Karpas-422 (cell line): ENCODE results near the gene NOX4. TPM values are rescaled to one million over a fixed set of nuclear protein-coding genes. Genes with fewer than 3 reads are reported as not detected.
"Not testable (repeated sequence)": the region's sequence is repeated elsewhere in the genome, so short reads cannot be mapped to it uniquely, and the experiment has no call there.

Experiments
- DNase-seq: peaks from one replicate; pipeline ENCODE4 v3.0.0-alpha.2; 2015
- H2AFZ ChIP-seq: fragments of 200-600 bp; sonication (generic); 2 replicates; pipeline ENCODE4 v1.6.1; 2014; ENCODE audit warnings: antibody characterized with exemption, low read length, mixed read lengths
- H3K27ac ChIP-seq: fragments of 200-600 bp; sonication (generic); 2 replicates; pipeline ENCODE4 v1.5.1; 2014; ENCODE audit warnings: mild to moderate bottlenecking, low read length, moderate library complexity
- H3K27me3 ChIP-seq: fragments of 200-600 bp; sonication (generic); 2 replicates; pipeline ENCODE4 v1.6.1; 2014; ENCODE audit warnings: low read length, mixed read lengths
- H3K36me3 ChIP-seq: fragments of 200-600 bp; sonication (generic); 2 replicates; pipeline ENCODE4 v1.6.1; 2014; ENCODE audit warnings: low read length, mixed read lengths; ENCODE audit not compliant: insufficient read depth
- H3K4me1 ChIP-seq: fragments of 200-600 bp; sonication (generic); 2 replicates; pipeline ENCODE4 v1.6.1; 2014; ENCODE audit warnings: mild to moderate bottlenecking, low read length, mixed read lengths
- H3K4me2 ChIP-seq: fragments of 200-600 bp; sonication (generic); 2 replicates; pipeline ENCODE4 v1.6.1; 2014; ENCODE audit warnings: low read length, low read depth, mild to moderate bottlenecking; ENCODE audit not compliant: poor library complexity, severe bottlenecking
- H3K4me3 ChIP-seq: fragments of 200-600 bp; sonication (generic); 2 replicates; pipeline ENCODE4 v1.5.1; 2014; ENCODE audit warnings: mild to moderate bottlenecking, antibody characterized with exemption, low read length, mixed read lengths
- H3K79me2 ChIP-seq: fragments of 200-600 bp; sonication (generic); 2 replicates; pipeline ENCODE4 v1.6.1; 2014; ENCODE audit warnings: mild to moderate bottlenecking, low read length, mixed read lengths
- H3K9ac ChIP-seq: fragments of 200-600 bp; sonication (generic); 2 replicates; pipeline ENCODE4 v1.6.0; 2014; ENCODE audit warnings: low read length
- H3K9me2 ChIP-seq: fragments of 200-600 bp; sonication (generic), shearing (Covaris generic); replicated peaks from 2 replicates; pipeline ENCODE4 v1.6.0; 2014; ENCODE audit warnings: mild to moderate bottlenecking, low read length, moderate library complexity; ENCODE audit not compliant: insufficient read depth
- H3K9me3 ChIP-seq: fragments of 300-700, 200-600 bp; sonication (generic); 2 replicates; pipeline ENCODE4 v1.6.1; 2014; ENCODE audit warnings: low read length, mixed read lengths
- H4K20me1 ChIP-seq: fragments of 200-600 bp; sonication (generic); 2 replicates; pipeline ENCODE4 v1.6.1; 2014; ENCODE audit warnings: mild to moderate bottlenecking, antibody characterized with exemption, low read length, low read depth; ENCODE audit not compliant: insufficient read depth
- total RNA-seq: library from RNA; depleted of rRNA; stranded (reverse); fragments of >200 nt; shearing (Covaris generic); gene quantifications from 2 replicates; pipeline ENCODE4 v1.2.3, GENCODE V29; 2014; ENCODE audit warnings: low replicate concordance

NOX4 gene
- total RNA-seq, 1 experiment from 2014 or later, result not detected

GRCh38 chr11:89361734-89362133 is 129.4 kb downstream of the NOX4 start:
- no peak overlapping the region for H3K4me3 ChIP-seq

GRCh38 chr11:89359208-89359607 is 132.0 kb downstream of the NOX4 start:
- H4K20me1 ChIP-seq, DNase-seq, H3K27me3 ChIP-seq, H3K79me2 ChIP-seq, H3K9me3 ChIP-seq, H3K4me3 ChIP-seq, H3K4me2 ChIP-seq, H3K4me1 ChIP-seq, H3K9me2 ChIP-seq, H3K9ac ChIP-seq, H3K27ac ChIP-seq, H2AFZ ChIP-seq, H3K36me3 ChIP-seq: not testable (repeated sequence)

More at GRCh38 chr11:89361734-89362133, 129.4 kb downstream of the NOX4 start:
- H3K36me3 ChIP-seq, result no peaks in the 10 kb centered on the region
- H3K27ac ChIP-seq, result no peak overlapping the region
- H3K9me2 ChIP-seq, result 0 out of 2 replicates have a peak, but pooled peaks cover 3% of the 10 kb centered on the region
- H3K4me2 ChIP-seq, result no peak overlapping the region
- no peak for DNase-seq
- peaks cover 5% of the 10 kb centered on the region; the same call in 1 of the 2 replicates for H3K9me3 ChIP-seq
- no peak overlapping the region for H2AFZ ChIP-seq
- H3K9ac ChIP-seq, result no peak overlapping the region
- H4K20me1 ChIP-seq, result no peaks in the 10 kb centered on the region
- 0 out of 2 replicates have a peak, but pooled peaks cover 2% of the 10 kb centered on the region for H3K27me3 ChIP-seq
- no peaks in the 10 kb centered on the region for H3K79me2 ChIP-seq
- H3K4me1 ChIP-seq, result no peaks in the 10 kb centered on the region

GRCh38 chr11:89358761-89359160 is 132.4 kb downstream of the NOX4 start:
- H3K27ac ChIP-seq, result no peak overlapping the region
- H3K9ac ChIP-seq, result no peak overlapping the region
- H3K4me2 ChIP-seq, result no peak overlapping the region
- 0 out of 2 replicates have a peak, but pooled peaks cover 3% of the 10 kb centered on the region for H3K9me2 ChIP-seq
- no peaks in the 10 kb centered on the region for H3K36me3 ChIP-seq
- no peaks in the 10 kb centered on the region for H3K79me2 ChIP-seq
- H3K4me3 ChIP-seq, result no peak overlapping the region
- DNase-seq, result no peak
- H4K20me1 ChIP-seq, result no peaks in the 10 kb centered on the region
- H3K9me3 ChIP-seq, result no peaks in the 10 kb centered on the region
- H3K4me1 ChIP-seq, result no peaks in the 10 kb centered on the region
- no peak overlapping the region for H2AFZ ChIP-seq
- H3K27me3 ChIP-seq, result 0 out of 2 replicates have a peak, but pooled peaks cover 2% of the 10 kb centered on the region

GRCh38 chr11:89355646-89356045 is 135.5 kb downstream of the NOX4 start:
- Histone ChIP-seq H3K9ac (no peak overlapping the region), H3K27ac (no peak overlapping the region), H3K4me2 (no peak overlapping the region), H4K20me1 (no peaks in the 10 kb centered on the region), H2AFZ (no peak overlapping the region), H3K79me2 (no peaks in the 10 kb centered on the region), H3K9me2 (no peaks in the 10 kb centered on the region), H3K27me3 (no peaks in the 10 kb centered on the region), H3K4me3 (no peak overlapping the region), H3K4me1 (no peaks in the 10 kb centered on the region), H3K9me3 (no peaks in the 10 kb centered on the region; the same call in 1 of the 2 replicates), H3K36me3 (no peaks in the 10 kb centered on the region)
- DNase-seq, result no peak

- not testable (repeated sequence) for H2AFZ ChIP-seq, DNase-seq, H3K9me2 ChIP-seq, H4K20me1 ChIP-seq, H3K27me3 ChIP-seq, H3K9ac ChIP-seq, H3K79me2 ChIP-seq, H3K36me3 ChIP-seq, H3K27ac ChIP-seq, H3K4me2 ChIP-seq, H3K4me3 ChIP-seq, H3K4me1 ChIP-seq, H3K9me3 ChIP-seq
Measured at GRCh38 chr11:89354513-89354912, 136.7 kb downstream of the NOX4 start.

GRCh38 chr11:89347071-89347470 is 144.1 kb downstream of the NOX4 start:
- H3K9me3 ChIP-seq, result no peaks in the 10 kb centered on the region; the same call in 1 of the 2 replicates
- no peaks in the 10 kb centered on the region for H4K20me1 ChIP-seq
- no peaks in the 10 kb centered on the region for H3K4me1 ChIP-seq
- DNase-seq, result no peak
- H3K9me2 ChIP-seq, result no peaks in the 10 kb centered on the region
- no peak overlapping the region for H3K27ac ChIP-seq
- no peaks in the 10 kb centered on the region for H3K36me3 ChIP-seq
- no peak overlapping the region for H3K9ac ChIP-seq
- H2AFZ ChIP-seq, result no peak overlapping the region
- no peaks in the 10 kb centered on the region for H3K79me2 ChIP-seq
- H3K27me3 ChIP-seq, result peaks cover 3% of the 10 kb centered on the region; the same call in 1 of the 2 replicates
- no peak overlapping the region for H3K4me2 ChIP-seq
- no peak overlapping the region for H3K4me3 ChIP-seq

GRCh38 chr11:89346601-89347000 is 144.6 kb downstream of the NOX4 start:
- no peaks in the 10 kb centered on the region for H3K36me3 ChIP-seq
- no peak overlapping the region for H3K9ac ChIP-seq
- DNase-seq, result no peak
- no peaks in the 10 kb centered on the region for H3K79me2 ChIP-seq
- H4K20me1 ChIP-seq, result no peaks in the 10 kb centered on the region
- H3K4me3 ChIP-seq, result no peak overlapping the region
- H3K27me3 ChIP-seq, result peaks cover 3% of the 10 kb centered on the region; the same call in 1 of the 2 replicates
- no peaks in the 10 kb centered on the region for H3K4me1 ChIP-seq
- no peaks in the 10 kb centered on the region; the same call in 1 of the 2 replicates for H3K9me3 ChIP-seq
- H2AFZ ChIP-seq, result no peak overlapping the region
- H3K4me2 ChIP-seq, result no peak overlapping the region
- no peak overlapping the region for H3K27ac ChIP-seq
- H3K9me2 ChIP-seq, result no peaks in the 10 kb centered on the region

GRCh38 chr11:89342880-89343572 is 148.1 kb downstream of the NOX4 start:
- H2AFZ ChIP-seq, H3K27ac ChIP-seq, H3K9ac ChIP-seq, DNase-seq, H3K36me3 ChIP-seq, H3K9me2 ChIP-seq, H3K4me3 ChIP-seq, H3K9me3 ChIP-seq, H3K4me1 ChIP-seq, H3K4me2 ChIP-seq, H3K27me3 ChIP-seq, H3K79me2 ChIP-seq, H4K20me1 ChIP-seq: not testable (repeated sequence)
